Measurements from ENCODE around the gene PARD3.

- TF ChIP-seq ELK1 (IDR thresholded peaks at IDR 0.05; ENCODE audit: low read depth, low read length) = no peak
- no peak for TF ChIP-seq EGR1 (IDR thresholded peaks at IDR 0.05; ENCODE audit: borderline replicate concordance in 1 of 2, low read depth in 2 of 2, low read length in 2 of 2)
Observed at GRCh38 chr10:34427911-34428216, 387.2 kb downstream of the PARD3 start.

Data from GM12878 (cell line).